GM23338 (cell line): ENCODE data around the gene PPL. TPM values are rescaled to one million over a fixed set of nuclear protein-coding genes. Genes with fewer than 3 reads are reported as not detected.

ENCODE experiments used
- EZH2 ChIP-seq: fragments of 200-600 bp; sonication (generic); IDR thresholded peaks from one replicate; pipeline ENCODE4 v1.8.0; 2017; ENCODE audit warnings: antibody characterized with exemption, mild to moderate bottlenecking, low read depth; ENCODE audit not compliant: unreplicated experiment
- NANOG ChIP-seq: IDR thresholded peaks from 2 replicates; pipeline ENCODE4 v1.6.1; 2016; ENCODE audit warnings: antibody characterized with exemption, borderline replicate concordance
- POLR2AphosphoS5 ChIP-seq: IDR thresholded peaks from 2 replicates; pipeline ENCODE4 v1.6.1; 2016; ENCODE audit warnings: antibody characterized with exemption, low read depth
- ZNF114 ChIP-seq: fragments of 250-450 bp; sonication (Bioruptor Pico); IDR thresholded peaks from 2 replicates; pipeline ENCODE4 v1.5.0; 2020; ENCODE audit warnings: mild to moderate bottlenecking, moderate library complexity
- ZNF331 ChIP-seq: fragments of 250-450 bp; sonication (Bioruptor Pico); IDR thresholded peaks from 2 replicates; pipeline ENCODE4 v1.5.0; 2020; ENCODE audit warnings: low read depth, mild to moderate bottlenecking, moderate library complexity
- polyA plus RNA-seq: library from polyadenylated mRNA; unstranded; fragments of >200 nt; fragmentation: Nextera tagmentation; extraction: Ambion mirVana; gene quantifications from 2 replicates; pipeline ENCODE4 v1.2.1, GENCODE V29; 2016
- total RNA-seq: library from RNA; depleted of rRNA; stranded (reverse); fragments of >200 nt; shearing (Covaris generic); gene quantifications from 2 replicates; pipeline ENCODE4 v1.2.3, GENCODE V29; 2014
- TF ChIP-seq, protein P1 (sequence below): fragments of 250-450 bp; sonication (Bioruptor Pico); IDR thresholded peaks from 2 replicates; pipeline ENCODE4 v1.5.0; 2020; ENCODE audit warnings: mild to moderate bottlenecking, moderate library complexity
- TF ChIP-seq, protein P2 (sequence below): IDR thresholded peaks from one replicate; pipeline ENCODE4 v1.6.1; 2018; ENCODE audit warnings: antibody characterized with exemption; ENCODE audit not compliant: unreplicated experiment
- TF ChIP-seq, protein P3 (sequence below): IDR thresholded peaks from 2 replicates; pipeline ENCODE4 v1.6.1; 2016; ENCODE audit warnings: antibody characterized with exemption

The PPL gene
- total and polyA plus RNA-seq, 2 experiments from 2014 or later, result 10.6 to 31.7 TPM

DNA sequence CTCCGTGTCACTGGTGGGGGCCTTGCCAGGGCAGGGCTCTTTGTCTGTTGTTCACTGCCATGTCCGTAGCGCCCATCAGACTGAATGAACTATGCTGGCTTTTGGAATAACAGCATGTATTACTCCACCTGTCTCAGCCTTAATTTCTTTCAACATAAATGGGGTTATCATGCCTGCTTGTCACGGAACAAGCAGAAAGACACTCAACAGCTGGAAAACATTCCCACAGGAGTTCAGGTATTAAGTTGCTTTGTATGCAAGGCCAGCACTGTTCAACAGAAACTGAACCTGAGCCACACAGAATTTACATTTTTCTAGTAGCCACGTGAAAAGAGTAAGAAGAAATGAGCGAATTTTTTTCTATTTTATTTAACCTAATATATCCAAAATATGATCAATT, 13.1 kb downstream of the PPL start (continued):
- TF ChIP-seq, protein P1, sequence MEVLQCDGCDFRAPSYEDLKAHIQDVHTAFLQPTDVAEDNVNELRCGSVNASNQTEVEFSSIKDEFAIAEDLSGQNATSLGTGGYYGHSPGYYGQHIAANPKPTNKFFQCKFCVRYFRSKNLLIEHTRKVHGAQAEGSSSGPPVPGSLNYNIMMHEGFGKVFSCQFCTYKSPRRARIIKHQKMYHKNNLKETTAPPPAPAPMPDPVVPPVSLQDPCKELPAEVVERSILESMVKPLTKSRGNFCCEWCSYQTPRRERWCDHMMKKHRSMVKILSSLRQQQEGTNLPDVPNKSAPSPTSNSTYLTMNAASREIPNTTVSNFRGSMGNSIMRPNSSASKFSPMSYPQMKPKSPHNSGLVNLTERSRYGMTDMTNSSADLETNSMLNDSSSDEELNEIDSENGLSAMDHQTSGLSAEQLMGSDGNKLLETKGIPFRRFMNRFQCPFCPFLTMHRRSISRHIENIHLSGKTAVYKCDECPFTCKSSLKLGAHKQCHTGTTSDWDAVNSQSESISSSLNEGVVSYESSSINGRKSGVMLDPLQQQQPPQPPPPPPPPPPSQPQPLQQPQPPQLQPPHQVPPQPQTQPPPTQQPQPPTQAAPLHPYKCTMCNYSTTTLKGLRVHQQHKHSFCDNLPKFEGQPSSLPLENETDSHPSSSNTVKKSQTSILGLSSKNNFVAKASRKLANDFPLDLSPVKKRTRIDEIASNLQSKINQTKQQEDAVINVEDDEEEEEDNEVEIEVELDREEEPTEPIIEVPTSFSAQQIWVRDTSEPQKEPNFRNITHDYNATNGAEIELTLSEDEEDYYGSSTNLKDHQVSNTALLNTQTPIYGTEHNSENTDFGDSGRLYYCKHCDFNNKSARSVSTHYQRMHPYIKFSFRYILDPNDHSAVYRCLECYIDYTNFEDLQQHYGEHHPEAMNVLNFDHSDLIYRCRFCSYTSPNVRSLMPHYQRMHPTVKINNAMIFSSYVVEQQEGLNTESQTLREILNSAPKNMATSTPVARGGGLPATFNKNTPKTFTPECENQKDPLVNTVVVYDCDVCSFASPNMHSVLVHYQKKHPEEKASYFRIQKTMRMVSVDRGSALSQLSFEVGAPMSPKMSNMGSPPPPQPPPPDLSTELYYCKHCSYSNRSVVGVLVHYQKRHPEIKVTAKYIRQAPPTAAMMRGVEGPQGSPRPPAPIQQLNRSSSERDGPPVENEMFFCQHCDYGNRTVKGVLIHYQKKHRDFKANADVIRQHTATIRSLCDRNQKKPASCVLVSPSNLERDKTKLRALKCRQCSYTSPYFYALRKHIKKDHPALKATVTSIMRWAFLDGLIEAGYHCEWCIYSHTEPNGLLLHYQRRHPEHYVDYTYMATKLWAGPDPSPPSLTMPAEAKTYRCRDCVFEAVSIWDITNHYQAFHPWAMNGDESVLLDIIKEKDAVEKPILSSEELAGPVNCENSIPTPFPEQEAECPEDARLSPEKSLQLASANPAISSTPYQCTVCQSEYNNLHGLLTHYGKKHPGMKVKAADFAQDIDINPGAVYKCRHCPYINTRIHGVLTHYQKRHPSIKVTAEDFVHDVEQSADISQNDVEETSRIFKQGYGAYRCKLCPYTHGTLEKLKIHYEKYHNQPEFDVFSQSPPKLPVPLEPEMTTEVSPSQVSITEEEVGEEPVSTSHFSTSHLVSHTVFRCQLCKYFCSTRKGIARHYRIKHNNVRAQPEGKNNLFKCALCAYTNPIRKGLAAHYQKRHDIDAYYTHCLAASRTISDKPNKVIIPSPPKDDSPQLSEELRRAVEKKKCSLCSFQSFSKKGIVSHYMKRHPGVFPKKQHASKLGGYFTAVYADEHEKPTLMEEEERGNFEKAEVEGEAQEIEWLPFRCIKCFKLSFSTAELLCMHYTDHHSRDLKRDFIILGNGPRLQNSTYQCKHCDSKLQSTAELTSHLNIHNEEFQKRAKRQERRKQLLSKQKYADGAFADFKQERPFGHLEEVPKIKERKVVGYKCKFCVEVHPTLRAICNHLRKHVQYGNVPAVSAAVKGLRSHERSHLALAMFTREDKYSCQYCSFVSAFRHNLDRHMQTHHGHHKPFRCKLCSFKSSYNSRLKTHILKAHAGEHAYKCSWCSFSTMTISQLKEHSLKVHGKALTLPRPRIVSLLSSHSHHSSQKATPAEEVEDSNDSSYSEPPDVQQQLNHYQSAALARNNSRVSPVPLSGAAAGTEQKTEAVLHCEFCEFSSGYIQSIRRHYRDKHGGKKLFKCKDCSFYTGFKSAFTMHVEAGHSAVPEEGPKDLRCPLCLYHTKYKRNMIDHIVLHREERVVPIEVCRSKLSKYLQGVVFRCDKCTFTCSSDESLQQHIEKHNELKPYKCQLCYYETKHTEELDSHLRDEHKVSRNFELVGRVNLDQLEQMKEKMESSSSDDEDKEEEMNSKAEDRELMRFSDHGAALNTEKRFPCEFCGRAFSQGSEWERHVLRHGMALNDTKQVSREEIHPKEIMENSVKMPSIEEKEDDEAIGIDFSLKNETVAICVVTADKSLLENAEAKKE (CRISPR knock-in tag), result no peak
- TF ChIP-seq NANOG (no peak), ZNF114 (no peak), POLR2AphosphoS5 (no peak), ZNF331 (CRISPR knock-in tag) (no peak), EZH2 (no peak)
- TF ChIP-seq, protein P2, sequence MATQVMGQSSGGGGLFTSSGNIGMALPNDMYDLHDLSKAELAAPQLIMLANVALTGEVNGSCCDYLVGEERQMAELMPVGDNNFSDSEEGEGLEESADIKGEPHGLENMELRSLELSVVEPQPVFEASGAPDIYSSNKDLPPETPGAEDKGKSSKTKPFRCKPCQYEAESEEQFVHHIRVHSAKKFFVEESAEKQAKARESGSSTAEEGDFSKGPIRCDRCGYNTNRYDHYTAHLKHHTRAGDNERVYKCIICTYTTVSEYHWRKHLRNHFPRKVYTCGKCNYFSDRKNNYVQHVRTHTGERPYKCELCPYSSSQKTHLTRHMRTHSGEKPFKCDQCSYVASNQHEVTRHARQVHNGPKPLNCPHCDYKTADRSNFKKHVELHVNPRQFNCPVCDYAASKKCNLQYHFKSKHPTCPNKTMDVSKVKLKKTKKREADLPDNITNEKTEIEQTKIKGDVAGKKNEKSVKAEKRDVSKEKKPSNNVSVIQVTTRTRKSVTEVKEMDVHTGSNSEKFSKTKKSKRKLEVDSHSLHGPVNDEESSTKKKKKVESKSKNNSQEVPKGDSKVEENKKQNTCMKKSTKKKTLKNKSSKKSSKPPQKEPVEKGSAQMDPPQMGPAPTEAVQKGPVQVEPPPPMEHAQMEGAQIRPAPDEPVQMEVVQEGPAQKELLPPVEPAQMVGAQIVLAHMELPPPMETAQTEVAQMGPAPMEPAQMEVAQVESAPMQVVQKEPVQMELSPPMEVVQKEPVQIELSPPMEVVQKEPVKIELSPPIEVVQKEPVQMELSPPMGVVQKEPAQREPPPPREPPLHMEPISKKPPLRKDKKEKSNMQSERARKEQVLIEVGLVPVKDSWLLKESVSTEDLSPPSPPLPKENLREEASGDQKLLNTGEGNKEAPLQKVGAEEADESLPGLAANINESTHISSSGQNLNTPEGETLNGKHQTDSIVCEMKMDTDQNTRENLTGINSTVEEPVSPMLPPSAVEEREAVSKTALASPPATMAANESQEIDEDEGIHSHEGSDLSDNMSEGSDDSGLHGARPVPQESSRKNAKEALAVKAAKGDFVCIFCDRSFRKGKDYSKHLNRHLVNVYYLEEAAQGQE, result no peak
- TF ChIP-seq, protein P3, sequence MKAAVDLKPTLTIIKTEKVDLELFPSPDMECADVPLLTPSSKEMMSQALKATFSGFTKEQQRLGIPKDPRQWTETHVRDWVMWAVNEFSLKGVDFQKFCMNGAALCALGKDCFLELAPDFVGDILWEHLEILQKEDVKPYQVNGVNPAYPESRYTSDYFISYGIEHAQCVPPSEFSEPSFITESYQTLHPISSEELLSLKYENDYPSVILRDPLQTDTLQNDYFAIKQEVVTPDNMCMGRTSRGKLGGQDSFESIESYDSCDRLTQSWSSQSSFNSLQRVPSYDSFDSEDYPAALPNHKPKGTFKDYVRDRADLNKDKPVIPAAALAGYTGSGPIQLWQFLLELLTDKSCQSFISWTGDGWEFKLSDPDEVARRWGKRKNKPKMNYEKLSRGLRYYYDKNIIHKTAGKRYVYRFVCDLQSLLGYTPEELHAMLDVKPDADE, result no peak
